HG03558 (cell line): ENCODE measurements around the gene ALOX12.

Experiments used
- ATAC-seq: cut with Tn5 transposase; IDR thresholded peaks from one replicate; pipeline ENCODE4 v1.9.1; 2021; ENCODE audit warnings: moderate number of reproducible peaks; ENCODE audit not compliant: unreplicated experiment; ENCODE audit errors: extremely low read depth

ALOX12 gene

DNA sequence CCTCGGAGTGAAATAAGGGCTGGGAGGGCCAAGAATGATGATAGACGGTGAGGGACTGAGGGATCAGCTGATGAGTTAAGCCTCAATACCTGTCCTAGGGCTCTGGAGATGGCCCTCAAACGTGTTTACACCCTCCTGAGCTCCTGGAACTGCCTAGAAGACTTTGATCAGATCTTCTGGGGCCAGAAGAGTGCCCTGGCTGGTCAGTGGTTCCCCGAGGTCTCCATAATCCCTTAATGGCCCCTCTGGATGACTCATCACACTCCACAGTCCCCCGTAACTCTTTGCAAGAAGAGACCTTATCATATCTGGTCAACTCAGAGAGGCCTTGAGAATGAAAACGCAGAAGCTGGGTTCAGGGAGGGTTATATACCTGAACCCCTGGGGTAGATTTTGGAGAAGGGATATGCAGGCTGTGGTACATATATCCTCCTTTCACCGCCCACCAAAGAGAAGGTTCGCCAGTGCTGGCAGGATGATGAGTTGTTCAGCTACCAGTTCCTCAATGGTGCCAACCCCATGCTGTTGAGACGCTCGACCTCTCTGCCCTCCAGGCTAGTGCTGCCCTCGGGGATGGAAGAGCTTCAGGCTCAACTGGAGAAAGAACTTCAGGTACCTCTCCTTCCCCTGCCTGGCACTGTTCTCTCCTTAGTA, 3.1 kb downstream of the ALOX12 start:
- no peak for ATAC-seq

DNA sequence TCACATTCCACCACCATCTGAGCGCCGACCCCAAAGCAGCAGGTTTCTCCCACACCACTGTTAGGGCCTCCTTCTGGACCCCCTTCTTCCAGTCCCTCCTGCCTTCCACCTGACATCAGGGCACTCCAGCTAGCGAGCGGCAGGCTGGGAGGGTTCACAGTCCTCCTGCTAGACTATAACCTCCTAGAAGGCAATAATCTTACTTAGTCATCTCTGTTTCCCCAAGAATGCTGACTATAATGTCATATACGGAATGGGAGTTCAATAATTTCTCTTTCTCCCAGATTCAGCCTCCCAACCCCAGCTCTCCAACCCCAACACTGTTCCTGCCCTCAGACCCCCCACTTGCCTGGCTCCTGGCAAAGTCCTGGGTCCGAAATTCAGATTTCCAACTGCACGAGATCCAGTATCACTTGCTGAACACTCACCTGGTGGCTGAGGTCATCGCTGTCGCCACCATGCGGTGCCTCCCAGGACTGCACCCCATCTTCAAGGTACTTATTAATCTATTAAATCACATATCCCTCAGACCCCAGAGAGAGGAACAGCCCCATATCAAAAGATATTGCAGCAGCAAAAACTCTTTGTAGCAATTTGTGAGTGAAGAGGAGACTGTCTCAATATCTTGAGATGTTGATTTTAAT, 5.6 kb downstream of the ALOX12 start:
- ATAC-seq, result no peak

GRCh38 chr17:7002288-7003047, 6.6 kb downstream of the ALOX12 start:
- no peak for ATAC-seq

- ATAC-seq, result no peak
These were observed 7.9 kb downstream of the ALOX12 start for GRCh38 chr17:7003745-7004144.

GRCh38 chr17:7004398-7005253, 8.8 kb downstream of the ALOX12 start:
- no peak for ATAC-seq

DNA sequence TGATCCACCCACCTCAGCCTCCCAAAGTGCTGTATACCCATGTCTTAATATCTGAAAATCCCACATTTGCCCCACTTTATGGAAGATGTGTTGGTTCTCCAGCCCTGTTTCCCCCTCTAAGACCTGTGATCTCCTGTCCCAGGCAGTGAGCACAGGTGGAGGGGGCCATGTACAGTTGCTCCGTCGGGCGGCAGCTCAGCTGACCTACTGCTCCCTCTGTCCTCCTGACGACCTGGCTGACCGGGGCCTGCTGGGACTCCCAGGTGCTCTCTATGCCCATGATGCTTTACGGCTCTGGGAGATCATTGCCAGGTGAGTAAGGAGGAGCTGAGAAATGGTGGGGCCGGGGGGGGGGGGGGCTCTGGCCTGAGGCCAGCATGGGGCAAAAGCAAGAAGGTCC, 9.9 kb downstream of the ALOX12 start:
- no peak for ATAC-seq

DNA sequence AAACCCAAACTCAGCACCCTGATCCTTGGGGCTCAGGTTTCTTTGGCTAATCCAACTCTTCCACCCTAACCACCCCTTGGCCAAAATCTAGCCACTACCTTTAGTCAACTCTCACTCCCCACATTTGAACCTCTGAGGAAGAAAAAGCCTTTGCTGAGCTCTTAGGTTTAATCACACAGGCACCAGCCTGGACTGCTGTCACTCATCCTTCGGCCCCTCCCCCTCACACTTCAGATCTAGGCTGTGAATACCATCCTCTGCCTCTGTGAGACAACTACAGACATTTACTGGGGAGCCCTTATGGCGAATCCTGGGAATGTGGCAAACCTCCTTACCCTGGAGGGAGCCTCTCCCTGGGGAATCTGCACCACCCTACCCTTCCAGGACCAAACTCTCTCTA, 11.3 kb downstream of the ALOX12 start:
- ATAC-seq, result no peak

GRCh38 chr17:7010523-7010922, 14.7 kb downstream of the ALOX12 start:
- no peak for ATAC-seq

DNA sequence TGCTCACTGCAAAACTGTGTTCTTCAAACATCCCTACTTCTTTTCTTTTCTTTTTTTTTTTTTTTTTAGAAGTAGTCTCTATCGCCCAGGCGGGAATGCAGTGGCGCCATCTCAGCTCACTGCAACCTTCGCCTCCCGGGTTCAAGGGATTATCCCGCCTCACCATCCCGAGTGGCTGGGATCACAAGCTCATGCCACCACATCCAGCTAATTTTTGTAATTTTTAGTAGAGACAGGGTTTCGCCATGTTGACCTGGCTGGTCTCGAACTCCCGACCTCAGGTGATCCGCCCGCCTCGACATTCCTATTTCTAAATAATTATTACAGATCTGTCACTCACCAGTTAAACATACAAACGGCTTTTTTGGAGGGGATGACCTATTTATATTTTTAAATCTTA, 15.6 kb downstream of the ALOX12 start:
- ATAC-seq, result no peak

DNA sequence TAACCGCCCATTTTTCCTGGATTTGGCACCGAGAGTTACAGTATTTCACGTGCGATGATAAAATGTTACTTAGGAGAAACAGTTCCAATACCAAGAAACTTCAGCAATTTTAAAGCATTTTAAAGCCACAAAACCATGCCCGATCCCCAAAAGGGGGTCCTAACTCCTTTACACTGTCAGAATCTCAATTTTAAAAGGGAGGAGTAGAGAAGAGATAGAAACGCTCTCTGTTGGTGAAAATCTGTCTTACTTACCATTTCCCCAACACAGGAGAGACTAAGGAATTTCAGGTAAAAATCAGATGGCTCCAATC, 16.0 kb downstream of the ALOX12 start:
- ATAC-seq, result no peak

- peak; percentile 46 for ATAC-seq
These were observed 18.6 kb downstream of the ALOX12 start for GRCh38 chr17:7014261-7014994.

DNA sequence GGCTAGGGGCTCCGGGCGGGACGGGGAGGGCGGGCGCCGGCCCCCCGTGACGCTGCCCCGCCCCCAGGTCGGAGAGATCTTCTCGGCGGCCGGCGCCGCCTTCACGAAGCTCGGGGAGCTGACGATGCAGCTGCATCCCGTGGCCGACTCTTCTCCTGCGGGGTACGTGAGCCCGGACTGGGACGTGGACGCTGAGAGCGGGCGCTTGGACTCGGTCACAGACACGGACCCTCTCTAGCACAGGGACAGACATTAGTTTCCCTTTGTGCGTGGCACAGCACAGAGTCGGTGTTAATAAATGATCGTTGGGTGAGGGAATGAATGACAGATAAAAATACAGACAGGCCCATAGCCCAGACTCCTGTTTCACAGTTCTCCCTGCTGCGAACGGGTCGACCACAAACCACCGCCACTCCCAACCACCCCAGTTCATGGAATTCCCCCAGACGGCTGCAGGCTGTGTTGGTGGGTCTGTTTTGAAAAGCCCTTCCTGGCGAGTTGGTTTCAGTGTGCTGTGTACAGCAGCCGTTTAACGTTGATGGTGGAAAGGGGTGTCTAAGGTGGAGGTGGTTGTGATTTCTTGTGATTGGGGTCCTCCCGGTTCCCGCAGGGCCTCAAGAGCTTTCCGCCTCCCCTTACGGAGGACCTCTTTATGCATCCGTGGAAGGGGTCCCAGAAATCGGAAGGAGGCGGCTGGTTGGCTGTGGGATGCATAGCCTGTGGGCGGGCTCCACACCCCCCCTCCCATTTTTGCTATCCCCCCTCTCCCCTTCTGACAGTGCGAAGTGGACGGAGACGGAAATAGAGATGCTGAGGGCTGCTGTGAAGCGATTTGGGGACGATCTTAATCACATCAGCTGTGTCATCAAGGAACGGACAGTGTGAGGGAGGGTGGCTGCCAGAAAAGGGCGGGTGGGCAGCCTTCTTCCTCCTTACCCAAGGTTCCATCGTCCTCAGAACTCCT, 19.4 kb downstream of the ALOX12 start:
- ATAC-seq, result no peak

DNA sequence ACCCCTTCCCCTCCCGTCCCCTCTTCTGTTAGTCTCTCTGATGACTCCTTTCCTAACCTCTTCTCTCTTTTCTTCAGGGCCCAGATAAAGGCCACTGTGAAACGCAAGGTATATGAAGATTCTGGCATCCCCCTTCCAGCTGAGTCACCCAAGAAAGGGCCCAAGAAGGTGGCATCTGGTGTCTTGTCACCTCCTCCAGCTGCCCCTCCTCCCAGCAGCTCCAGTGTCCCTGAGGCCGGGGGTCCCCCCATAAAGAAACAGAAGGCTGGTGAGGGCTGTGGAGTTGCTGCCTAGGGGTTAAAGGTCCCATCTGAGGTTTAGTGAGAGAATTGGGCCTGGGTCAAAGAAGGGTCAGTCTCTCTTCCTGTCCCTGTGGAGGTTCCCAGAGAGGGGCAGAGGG, 20.6 kb downstream of the ALOX12 start:
- no peak for ATAC-seq

GRCh38 chr17:7016886-7017826, 21.3 kb downstream of the ALOX12 start:
- no peak for ATAC-seq

GRCh38 chr17:7017827-7018200, 22.0 kb downstream of the ALOX12 start:
- ATAC-seq, result no peak

DNA sequence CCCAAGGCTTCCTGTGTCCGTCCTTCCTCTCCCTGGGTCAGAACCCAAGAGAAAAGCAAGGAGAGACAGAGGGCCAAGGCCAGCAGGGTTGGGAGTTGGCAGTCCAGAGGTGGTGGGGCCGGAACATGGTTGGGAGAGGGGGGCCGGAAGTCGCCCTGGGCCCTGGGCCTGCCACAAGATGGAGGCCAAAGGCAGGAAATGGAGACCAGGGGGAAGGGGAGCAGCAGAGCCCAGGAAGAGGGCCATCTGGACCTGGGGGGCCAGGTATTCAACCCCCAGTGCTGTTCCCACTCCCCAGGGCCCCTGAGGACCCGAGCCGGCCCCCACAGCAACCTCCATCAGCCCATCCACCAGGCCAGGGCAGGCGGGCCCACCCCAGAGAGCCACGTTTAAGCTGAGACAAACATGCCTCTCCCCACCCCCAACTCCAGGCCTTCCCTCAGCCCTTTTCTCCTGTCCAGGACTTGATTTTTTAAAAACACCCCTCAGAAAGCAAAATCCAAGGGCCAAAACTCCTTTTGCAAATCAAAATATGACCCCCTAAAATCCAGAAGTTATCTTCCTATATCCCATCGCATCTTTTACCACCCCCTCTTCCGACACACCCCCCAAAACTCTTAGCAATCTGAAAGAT, 22.6 kb downstream of the ALOX12 start:
- no peak for ATAC-seq

DNA sequence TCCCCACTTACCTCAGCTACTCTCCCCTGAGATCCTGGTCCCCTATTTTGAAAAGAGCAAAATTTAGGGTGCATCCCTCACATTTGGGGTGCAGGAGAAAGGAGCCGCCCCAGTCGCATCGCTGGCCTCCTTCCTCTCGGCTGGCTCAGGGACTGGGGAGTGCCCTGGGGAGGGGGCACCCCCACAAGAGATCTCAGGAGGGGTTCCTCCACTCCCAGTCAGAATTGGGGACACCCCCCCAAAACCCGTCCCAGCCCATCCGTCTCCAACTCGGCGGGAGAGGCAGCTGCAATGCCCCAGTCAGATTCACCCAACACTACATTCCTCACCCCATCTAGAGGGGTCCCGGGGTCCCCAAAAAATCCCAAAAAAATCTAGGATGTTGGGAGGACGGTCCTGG, 23.5 kb downstream of the ALOX12 start:
- no peak for ATAC-seq
